ENCODE measurements around the gene CASTOR1.
A peak's percentile ranks its signal among the peaks of the same experiment; 100 is the strongest.

The CASTOR1 gene

GRCh38 chr22:30312053-30312452, 22.7 kb upstream of the CASTOR1 start:
- Mint-ChIP-seq H3K36me3 (peaks cover 67% of the 10 kb centered on the region), H3K4me3 (no peak overlapping the region), H3K27me3 (no peaks in the 10 kb centered on the region), H3K4me1 (peaks cover 96% of the 10 kb centered on the region), H3K27ac (peak overlapping the region; percentile 6), H3K9me3 (no peaks in the 10 kb centered on the region)
- CTCF ChIA-PET = no interaction called here
- no peak for DNase-seq

GRCh38 chr22:30310881-30311771, 21.8 kb upstream of the CASTOR1 start:
- peaks cover 97% of the 10 kb centered on the region for H3K4me1 Mint-ChIP-seq
- H3K36me3 Mint-ChIP-seq = peaks cover 62% of the 10 kb centered on the region
- CTCF ChIA-PET = interaction anchor here (2.0 kb wide), 1 partner anchor 23 kb away, joined by 14 read pairs; no protein-coding TSS in a partner anchor
- peak overlapping the region; percentile 53 for H3K27ac Mint-ChIP-seq
- H3K4me3 Mint-ChIP-seq = no peak overlapping the region
- DNase-seq = no peak
- H3K27me3 Mint-ChIP-seq = no peaks in the 10 kb centered on the region
- no peaks in the 10 kb centered on the region for H3K9me3 Mint-ChIP-seq

DNA sequence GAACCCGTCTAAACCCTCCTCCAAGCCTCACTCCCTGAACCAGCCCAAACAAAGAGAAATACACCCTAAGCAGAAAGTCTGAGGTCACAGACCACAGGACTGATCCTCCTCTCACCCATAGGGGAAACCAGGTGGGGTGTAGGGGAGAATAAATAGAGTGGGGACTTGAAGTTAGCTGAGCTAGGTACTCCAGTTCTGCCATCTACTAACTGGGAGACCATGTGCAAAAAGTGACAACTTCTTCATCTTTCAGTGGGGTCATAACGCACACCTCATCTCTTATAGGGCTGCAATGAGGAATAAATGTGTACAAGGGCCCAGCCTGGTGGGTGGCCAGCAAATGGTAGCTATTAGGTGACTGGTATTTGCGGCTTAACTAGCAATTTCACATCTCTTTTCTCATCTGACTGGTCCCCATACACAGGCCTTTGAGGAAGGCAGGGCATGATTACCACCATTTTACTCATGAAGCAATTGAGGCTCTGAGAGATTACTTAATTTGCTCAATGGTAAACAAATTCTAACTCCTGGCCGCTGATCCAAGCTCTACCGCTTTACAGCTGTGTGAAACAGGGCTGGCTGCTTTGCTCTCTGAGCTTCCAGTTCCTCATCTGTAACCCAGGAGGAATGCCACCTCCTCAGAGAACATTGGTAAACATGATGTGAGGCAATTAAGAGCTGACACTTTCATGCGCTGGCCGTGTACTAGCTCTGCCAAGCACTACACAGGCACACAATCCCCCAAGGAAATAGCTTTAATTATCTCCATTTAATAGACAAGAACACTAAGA, 20.8 kb upstream of the CASTOR1 start:
- H3K36me3 Mint-ChIP-seq = peaks cover 53% of the 10 kb centered on the region
- H3K27me3 Mint-ChIP-seq = no peaks in the 10 kb centered on the region
- peaks cover 97% of the 10 kb centered on the region for H3K4me1 Mint-ChIP-seq
- CTCF ChIA-PET = interaction anchor here (1.0 to 2.0 kb wide), 4 partner anchors 12 to 80 kb away, joined by 3 to 14 read pairs (median 4); no protein-coding TSS in a partner anchor
- H3K4me3 Mint-ChIP-seq = peak overlapping the region; percentile 23
- H3K9me3 Mint-ChIP-seq = no peaks in the 10 kb centered on the region
- H3K27ac Mint-ChIP-seq = peak overlapping the region; percentile 53
- peak; percentile 55 for DNase-seq

GRCh38 chr22:30308518-30309230, 19.4 kb upstream of the CASTOR1 start:
- peak overlapping the region; percentile 96 for H3K27ac Mint-ChIP-seq
- CTCF ChIA-PET = interaction anchor here (1.0 to 6.7 kb wide), 3 partner anchors 19 to 82 kb away, joined by 3 to 57 read pairs (median 4); partner anchors contain the start of gene CASTOR1
- no peak overlapping the region for H3K4me3 Mint-ChIP-seq
- peaks cover 52% of the 10 kb centered on the region for H3K36me3 Mint-ChIP-seq
- H3K9me3 Mint-ChIP-seq = no peaks in the 10 kb centered on the region
- H3K4me1 Mint-ChIP-seq = peaks cover 97% of the 10 kb centered on the region
- H3K27me3 Mint-ChIP-seq = no peaks in the 10 kb centered on the region
- DNase-seq = peak; percentile 32

- CTCF ChIA-PET = interaction anchor here (6.7 kb wide), 1 partner anchor 18 kb away, joined by 57 read pairs; the partner anchor contains the start of gene CASTOR1
- H3K27ac Mint-ChIP-seq = peak overlapping the region; percentile 96
Observed at GRCh38 chr22:30308093-30308492, 18.8 kb upstream of the CASTOR1 start.

GRCh38 chr22:30307041-30307574, 17.8 kb upstream of the CASTOR1 start:
- H3K4me1 Mint-ChIP-seq = peaks cover 99% of the 10 kb centered on the region
- peak overlapping the region; percentile 96 for H3K27ac Mint-ChIP-seq
- peaks cover 54% of the 10 kb centered on the region for H3K36me3 Mint-ChIP-seq
- H3K9me3 Mint-ChIP-seq = no peaks in the 10 kb centered on the region
- no peaks in the 10 kb centered on the region for H3K27me3 Mint-ChIP-seq
- CTCF ChIA-PET = interaction anchor here (1.0 to 6.7 kb wide), 3 partner anchors 17 to 49 kb away, joined by 3 to 57 read pairs (median 4); partner anchors contain the start of genes CASTOR1 and SF3A1
- H3K4me3 Mint-ChIP-seq = peak overlapping the region; percentile 79
- DNase-seq = peak; percentile 36

More at GRCh38 chr22:30308093-30308492, 18.8 kb upstream of the CASTOR1 start:
- H3K27me3 Mint-ChIP-seq = no peaks in the 10 kb centered on the region
- no peak overlapping the region for H3K4me3 Mint-ChIP-seq
- H3K36me3 Mint-ChIP-seq = peaks cover 56% of the 10 kb centered on the region
- peaks cover 99% of the 10 kb centered on the region for H3K4me1 Mint-ChIP-seq
- no peak for DNase-seq
- no peaks in the 10 kb centered on the region for H3K9me3 Mint-ChIP-seq

GRCh38 chr22:30306627-30307011, 17.3 kb upstream of the CASTOR1 start:
- Mint-ChIP-seq H3K9me3 (no peaks in the 10 kb centered on the region), H3K4me3 (peak overlapping the region; percentile 79), H3K27ac (peak overlapping the region; percentile 96), H3K36me3 (peaks cover 55% of the 10 kb centered on the region), H3K27me3 (no peaks in the 10 kb centered on the region), H3K4me1 (peaks cover 99% of the 10 kb centered on the region)
- CTCF ChIA-PET = interaction anchor here (1.0 to 6.7 kb wide), 3 partner anchors 16 to 50 kb away, joined by 3 to 57 read pairs (median 4); partner anchors contain the start of genes CASTOR1 and SF3A1
- peak; percentile 35 for DNase-seq

DNA sequence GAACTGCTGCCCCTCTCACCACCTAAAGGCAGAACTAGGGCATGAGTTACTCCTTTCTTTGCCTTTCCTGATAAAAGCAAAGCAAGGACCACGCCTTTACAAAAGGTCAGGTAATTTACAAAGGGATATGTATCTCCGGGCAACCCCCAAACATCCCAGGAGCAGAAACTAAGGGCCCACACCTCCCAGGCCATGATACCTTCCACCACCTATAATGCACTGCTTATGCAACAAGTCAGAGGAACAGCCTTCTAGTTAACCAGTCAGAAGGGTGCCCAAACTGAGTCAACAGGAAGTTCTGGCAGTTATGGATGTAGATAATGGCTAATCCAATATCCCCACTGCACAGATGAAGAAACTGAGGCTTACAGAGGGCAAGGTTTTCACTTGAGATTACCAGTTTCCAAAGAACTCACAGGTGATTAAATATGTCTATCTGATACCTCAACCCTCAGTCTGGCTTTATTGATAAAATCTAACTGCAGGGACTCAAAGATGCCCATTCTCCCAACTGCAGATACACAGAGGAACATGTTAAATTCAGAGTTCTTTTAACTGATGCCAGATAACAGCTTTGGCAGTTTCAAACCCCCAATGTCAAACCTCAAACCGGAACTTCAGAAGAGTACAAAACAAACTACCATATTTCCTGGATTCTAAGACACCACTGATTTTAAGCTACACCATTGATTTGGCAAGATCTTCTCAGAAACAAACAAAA, 16.8 kb upstream of the CASTOR1 start:
- Mint-ChIP-seq H3K36me3 (peaks cover 60% of the 10 kb centered on the region), H3K4me1 (peaks cover 99% of the 10 kb centered on the region)

GRCh38 chr22:30305519-30305905, 16.2 kb upstream of the CASTOR1 start:
- no peaks in the 10 kb centered on the region for H3K9me3 Mint-ChIP-seq
- H3K36me3 Mint-ChIP-seq = peaks cover 60% of the 10 kb centered on the region
- DNase-seq = peak; percentile 81
- no peaks in the 10 kb centered on the region for H3K27me3 Mint-ChIP-seq
- H3K27ac Mint-ChIP-seq = peak overlapping the region; percentile 96
- H3K4me1 Mint-ChIP-seq = peaks cover 99% of the 10 kb centered on the region
- CTCF ChIA-PET = interaction anchor here (6.7 kb wide), 1 partner anchor 15 kb away, joined by 57 read pairs; the partner anchor contains the start of gene CASTOR1
- peak overlapping the region; percentile 79 for H3K4me3 Mint-ChIP-seq

More for the DNA sequence above, 16.8 kb upstream of the CASTOR1 start:
- Mint-ChIP-seq H3K9me3 (no peaks in the 10 kb centered on the region), H3K27me3 (no peaks in the 10 kb centered on the region), H3K4me3 (peak overlapping the region; percentile 79), H3K27ac (peak overlapping the region; percentile 96)
- peak; percentile 59 for DNase-seq
- CTCF ChIA-PET = interaction anchor here (1.6 to 6.7 kb wide), 2 partner anchors 16 to 50 kb away, joined by 4 to 57 read pairs; partner anchors contain the start of genes CASTOR1 and SF3A1

GRCh38 chr22:30304495-30305244, 15.4 kb upstream of the CASTOR1 start:
- H3K9me3 Mint-ChIP-seq = no peaks in the 10 kb centered on the region
- H3K4me1 Mint-ChIP-seq = peaks cover 98% of the 10 kb centered on the region
- no peaks in the 10 kb centered on the region for H3K27me3 Mint-ChIP-seq
- peak overlapping the region; percentile 96 for H3K27ac Mint-ChIP-seq
- CTCF ChIA-PET = interaction anchor here (6.7 kb wide), 1 partner anchor 15 kb away, joined by 57 read pairs; the partner anchor contains the start of gene CASTOR1
- peaks cover 59% of the 10 kb centered on the region for H3K36me3 Mint-ChIP-seq
- peak overlapping the region; percentile 79 for H3K4me3 Mint-ChIP-seq
- no peak for DNase-seq

DNA sequence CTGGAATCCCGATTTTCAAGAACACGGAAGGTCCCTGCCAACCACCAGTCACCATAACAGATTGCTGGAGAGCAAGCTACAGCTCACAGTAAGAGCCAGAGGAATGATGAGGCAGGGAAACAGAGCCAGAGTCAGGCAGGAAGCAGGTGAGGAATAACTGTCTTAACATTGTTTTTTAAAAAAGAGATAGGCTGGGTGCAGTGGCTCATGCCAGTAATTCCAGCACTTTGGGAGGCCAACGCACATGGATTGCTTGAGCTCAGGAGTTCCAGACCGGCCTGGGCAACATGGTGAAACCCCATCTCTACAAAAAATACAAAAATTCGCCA, 13.5 kb upstream of the CASTOR1 start:
- H3K27ac Mint-ChIP-seq = peak overlapping the region; percentile 96
- no peaks in the 10 kb centered on the region for H3K9me3 Mint-ChIP-seq
- peaks cover 66% of the 10 kb centered on the region for H3K36me3 Mint-ChIP-seq
- no peaks in the 10 kb centered on the region for H3K27me3 Mint-ChIP-seq
- no peak for DNase-seq
- peaks cover 96% of the 10 kb centered on the region for H3K4me1 Mint-ChIP-seq
- H3K4me3 Mint-ChIP-seq = peak overlapping the region; percentile 19
- CTCF ChIA-PET = interaction anchor here (0.6 to 6.7 kb wide), 4 partner anchors 13 to 124 kb away, joined by 3 to 57 read pairs (median 4); partner anchors contain the start of genes CASTOR1 and RNF215
